A549 treated with dexamethasone at 1 μM for 4 hours (cell line): ENCODE measurements around the gene SLC9A3. TPM values are rescaled to one million over a fixed set of nuclear protein-coding genes. Genes with fewer than 3 reads are reported as not detected.

Source experiments
- total RNA-seq: library from RNA; stranded (reverse); fragments of 200-300 nt; extraction: Qiagen RNA extraction; gene quantifications from 5 replicates; pipeline ENCODE4 v1.2.3, GENCODE V29; 2022

SLC9A3 gene
- total RNA-seq, result 1.7 to 2.3 TPM (median 2.1 TPM) in 5 replicates

DNA sequence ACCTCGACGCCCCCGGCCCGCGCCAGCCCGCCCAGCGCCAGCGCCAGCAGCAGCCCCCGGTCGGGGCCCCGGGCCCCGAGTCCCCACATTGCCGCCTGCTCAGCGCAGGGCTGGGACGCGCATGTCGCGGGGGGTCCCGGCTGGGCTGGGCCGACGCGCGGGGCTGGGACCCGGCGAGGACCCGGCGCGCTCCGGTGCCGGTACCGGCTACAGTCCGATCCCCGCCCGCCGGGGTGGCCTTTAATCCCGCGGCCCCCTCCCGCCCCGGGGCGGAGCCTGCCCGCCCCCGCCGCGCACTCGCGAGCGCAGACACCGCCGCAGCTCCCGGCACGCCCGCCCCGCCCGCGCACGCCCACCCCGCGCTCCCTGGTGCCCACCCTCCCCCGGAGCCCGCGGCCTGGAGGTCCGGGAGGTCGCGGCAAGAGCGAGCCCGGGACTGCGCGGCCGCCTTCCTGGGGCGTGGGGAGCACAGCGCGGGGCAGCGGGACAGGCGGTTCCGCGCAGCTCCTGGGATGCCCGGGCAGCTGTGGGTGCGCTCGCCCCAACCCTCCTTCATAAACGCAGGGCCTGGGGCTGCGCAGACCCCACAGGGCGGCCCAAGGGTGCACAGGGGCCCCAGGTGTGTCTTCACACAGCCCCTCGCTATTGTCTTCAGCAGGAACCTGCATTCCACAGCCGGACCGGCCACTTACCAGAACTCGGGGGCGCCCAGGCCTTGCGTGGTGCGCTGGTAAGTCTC lies at the start of gene SLC9A3:
Gene SLC9A3 (minus strand): TSS at position 216 of the 739 bp plus-strand sequence.

DNA sequence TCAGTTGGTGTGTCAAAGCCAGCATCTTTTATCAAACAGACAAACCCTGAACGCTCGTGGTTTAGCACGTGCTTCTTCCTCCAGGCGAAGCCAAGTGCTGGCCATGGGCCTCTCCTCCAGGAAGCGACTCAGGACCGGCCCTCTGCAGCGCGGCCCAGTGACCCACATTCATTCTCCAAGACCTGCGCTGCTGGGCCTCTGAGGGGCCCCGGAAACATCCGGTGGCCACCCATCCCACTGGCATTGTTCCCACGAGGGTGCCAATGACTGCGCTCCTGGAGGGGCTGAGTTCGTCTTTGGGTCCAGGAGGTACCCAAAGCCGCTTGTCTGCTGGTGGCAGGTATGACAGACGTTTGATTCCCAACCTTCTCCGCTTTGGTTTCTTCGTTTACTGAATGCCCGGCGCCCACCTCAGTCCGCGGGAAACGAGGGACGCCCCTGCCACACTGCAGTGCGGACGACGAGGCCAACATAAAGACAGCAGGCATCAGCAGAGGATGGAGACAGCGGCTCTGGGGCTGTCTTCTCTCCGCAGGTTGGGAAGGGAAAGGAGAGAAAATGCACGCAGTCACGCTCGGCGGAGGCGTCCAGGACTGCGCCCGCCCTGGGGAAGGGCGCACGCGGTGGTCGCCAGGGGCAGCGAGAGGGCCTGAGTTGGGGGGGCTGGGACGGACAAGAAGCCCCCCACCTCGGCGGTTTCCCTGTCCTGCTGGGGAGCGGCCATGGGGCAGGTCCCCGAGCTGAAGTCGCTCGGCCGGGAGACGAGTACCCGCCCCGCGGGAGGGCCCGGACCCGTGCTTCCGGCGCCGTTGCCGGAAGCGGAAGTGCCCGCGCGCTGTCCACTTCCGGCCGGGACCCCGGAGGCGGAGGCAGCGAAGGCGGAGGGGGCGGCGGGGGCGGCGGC lies 81.7 kb downstream of the SLC9A3 start, which contains the start of gene EXOC3:
Gene EXOC3 (plus strand): TSS at position 842 of the 904 bp plus-strand sequence. CDS start 3,030 bp downstream, outside the sequence.

Other genes with a start within 250 kb of the SLC9A3 start
- gene AHRR, start 202.7 kb downstream of the SLC9A3 start, total RNA-seq, result 3.8 to 5.5 TPM (median 5.4 TPM) in 5 replicates
- 24.6 to 34.1 TPM (median 32.7 TPM) in 5 replicates for gene EXOC3, start 81.3 kb downstream of the SLC9A3 start, total RNA-seq
- 7.3 to 10.1 TPM (median 9.5 TPM) in 5 replicates for gene CEP72, start 87.9 kb upstream of the SLC9A3 start, total RNA-seq
- 5.4 to 9.8 TPM (median 8.1 TPM) in 5 replicates for gene TPPP, start 168.9 kb upstream of the SLC9A3 start, total RNA-seq